GM12878 (cell line): Measurements from ENCODE around the gene LFNG. TPM values are rescaled to one million over a fixed set of nuclear protein-coding genes. Genes with fewer than 3 reads are reported as not detected.

ENCODE experiments used
- ATAC-seq: fragments of 200-7000 bp; cut with Tn5 transposase; 3 replicates; pipeline ENCODE4 v1.9.1; 2020; ENCODE audit warnings: mild to moderate bottlenecking, moderate library complexity
- BruUV-seq: library from RNA; stranded (reverse); fragments of 400-500 nt; replicated peaks from 2 replicates; lab custom pipeline; 2021; lab: Mats Ljungman, UMichigan
- CTCF ChIA-PET: fragments of 300-600 bp; sonication (Branson Sonifier 250); formaldehyde crosslinking; extraction: SDS; loops from one replicate; lab custom pipeline; 2021; ENCODE audit warnings: inconsistent platforms; lab: Yijun Ruan, JAX
- POLR2A ChIA-PET: fragments of 350-600 bp; formaldehyde crosslinking; extraction: SDS; loops from one replicate; lab custom pipeline; 2021; ENCODE audit warnings: inconsistent platforms; lab: Charles Lee
- RAD21 ChIA-PET: fragments of 300-600 bp; sonication (Branson Sonifier 250); formaldehyde crosslinking; loops from one replicate; lab custom pipeline; 2023; ENCODE audit warnings: antibody characterized with exemption; ENCODE audit not compliant: unreplicated experiment; lab: Charles Lee
- SMC1A ChIA-PET: fragments of 300-600 bp; sonication (Branson Sonifier 250); formaldehyde crosslinking; loops from one replicate; lab custom pipeline; 2023; ENCODE audit not compliant: unreplicated experiment, uncharacterized antibody; lab: Charles Lee
- DNase-seq: peaks from one replicate; pipeline ENCODE4 v3.0.0-alpha.2; 2011; ENCODE audit warnings: low read depth, low spot score
- FAIRE-seq: peaks from 3 replicates; lab custom pipeline; 2011; peaks lifted over from hg19 to GRCh38; lab: Jason Lieb, UNC
- H2AFZ ChIP-seq: 2 replicates; pipeline ENCODE4 v1.6.0; 2011; ENCODE audit warnings: low read depth, low read length, control low read depth; ENCODE audit not compliant: control insufficient read depth
- H3K27ac ChIP-seq: 2 replicates; pipeline ENCODE4 v1.5.1; 2011; ENCODE audit warnings: control low read depth; ENCODE audit not compliant: control insufficient read depth, insufficient read depth
- H3K27me3 ChIP-seq, 2 experiments: replicated peaks in 1 of 2; 2 replicates each; pipeline versions ENCODE4 v1.6.0 to v1.6.1; 2011; ENCODE audit warnings: low read length in 1 of 2; ENCODE audit not compliant: control insufficient read depth in 2 of 2, insufficient read depth in 2 of 2
- H3K36me3 ChIP-seq, 2 experiments: 2 replicates each; pipeline ENCODE4 v1.5.1; 2011; ENCODE audit warnings: low read length in 1 of 2; ENCODE audit not compliant: control insufficient read depth in 2 of 2, insufficient read depth in 2 of 2
- H3K4me1 ChIP-seq: 2 replicates; pipeline ENCODE4 v1.6.1; 2011; ENCODE audit warnings: mild to moderate bottlenecking, low read length, moderate library complexity, mixed read lengths; ENCODE audit not compliant: control insufficient read depth, insufficient read depth
- H3K4me2 ChIP-seq: 2 replicates; pipeline ENCODE4 v1.6.0; 2011; ENCODE audit warnings: control low read depth; ENCODE audit not compliant: control insufficient read depth, insufficient read depth
- H3K4me3 ChIP-seq: fragments of 200-600 bp; sonication (generic); 2 replicates; pipeline ENCODE4 v1.5.1; 2016
- H3K79me2 ChIP-seq: 2 replicates; pipeline ENCODE4 v1.6.0; 2011; ENCODE audit warnings: low read length; ENCODE audit not compliant: control insufficient read depth, insufficient read depth
- H3K9ac ChIP-seq: 2 replicates; pipeline ENCODE4 v1.8.0; 2011; ENCODE audit warnings: low read length, control low read depth, mixed read lengths; ENCODE audit not compliant: control insufficient read depth, insufficient read depth
- H3K9me3 ChIP-seq: replicated peaks from 3 replicates; pipeline ENCODE4 v1.5.1; 2011; ENCODE audit warnings: mild to moderate bottlenecking, low read length; ENCODE audit not compliant: control insufficient read depth, insufficient read depth
- H4K20me1 ChIP-seq: 2 replicates; pipeline ENCODE4 v1.6.0; 2011; ENCODE audit not compliant: control insufficient read depth, insufficient read depth
- BCL11A ChIP-seq: IDR thresholded peaks from 2 replicates; pipeline ENCODE4 v1.6.1; 2011; ENCODE audit warnings: low read depth, low read length
- FOS ChIP-seq: IDR thresholded peaks from 3 replicates; pipeline ENCODE4 v1.6.1; 2011; ENCODE audit warnings: borderline replicate concordance; ENCODE audit not compliant: insufficient read length; ENCODE audit errors: extremely low read depth
- IKZF1 ChIP-seq: fragments of 450-650 bp; conservative IDR thresholded peaks from 2 replicates; pipeline ENCODE4 v1.6.1; 2017; ENCODE audit warnings: antibody characterized with exemption, mild to moderate bottlenecking
- MEF2B ChIP-seq: fragments of 450-650 bp; IDR thresholded peaks from 2 replicates; pipeline ENCODE4 v1.6.1; 2018; ENCODE audit warnings: mild to moderate bottlenecking, moderate library complexity; ENCODE audit not compliant: partially characterized antibody, poor library complexity, severe bottlenecking
- NBN ChIP-seq: fragments of 450-650 bp; IDR thresholded peaks from 2 replicates; pipeline ENCODE4 v1.6.1; 2016
- ZNF622 ChIP-seq: fragments of 450-650 bp; IDR thresholded peaks from 2 replicates; pipeline ENCODE4 v1.6.1; 2017; ENCODE audit warnings: mild to moderate bottlenecking, inconsistent platforms
- WGBS: methylation state at CpG from one replicate; pipeline ENCODE4 v1.1.6; 2016; ENCODE audit warnings: low lambda C conversion rate; ENCODE audit not compliant: insufficient replicate concordance, insufficient coverage; ENCODE audit errors: missing lambda C conversion rate; 5-methylcytosine and 5-hydroxymethylcytosine counted together
- in situ Hi-C: fragments of 300-500 bp; cut with MboI; formaldehyde crosslinking; loops from 9 replicates; pipeline ENCODE4 v1.14.3; 2018; ENCODE audit warnings: mixed read lengths
- intact Hi-C: fragments of 100-400 bp; cut with micrococcal nuclease; formaldehyde crosslinking; loops from one replicate; pipeline ENCODE4 v1.14.2; 2022; ENCODE audit not compliant: unreplicated experiment
- polyA plus RNA-seq, 11 experiments: library from polyadenylated mRNA; depleted of rRNA in 4 of 11; unstranded in 6 of 11; stranded (reverse) in 5 of 11; fragments of >200 nt; fragmentation: Nextera tagmentation in 4 of 11; fragmentation: Illumina TruSeq in 1 of 11; extraction: Ambion mirVana in 4 of 11; extraction: Trizol in 1 of 11; gene quantifications; 1 replicate in 1 of 11; 2 replicates in 10 of 11; pipeline versions ENCODE4 v1.2.1 to v1.2.3, GENCODE V29; 2011 to 2016; ENCODE audit warnings: inconsistent platforms in 2 of 11, missing spikeins in 2 of 11, low read depth in 1 of 11
- total RNA-seq, 4 experiments: library from RNA; depleted of rRNA in 3 of 4; stranded (reverse); fragments of >200 nt in 3 of 4; fragmentation: Illumina TruSeq in 1 of 4; extraction: Trizol in 1 of 4; gene quantifications; 2 replicates each; pipeline versions ENCODE4 v1.2.1 to v1.2.3, GENCODE V29; 2013 to 2021
- TF ChIP-seq, protein P1 (sequence below): fragments of 450-650 bp; IDR thresholded peaks from 2 replicates; pipeline ENCODE4 v1.6.1; 2017; ENCODE audit warnings: mild to moderate bottlenecking, moderate library complexity

The LFNG gene
- total and polyA plus RNA-seq, 10 of the 15 experiments (the other 5 are each of a cell fraction or from before 2014, with no cell fraction given): 0.09 to 0.68 (median 0.33) TPM; not detected in 2

DNA sequence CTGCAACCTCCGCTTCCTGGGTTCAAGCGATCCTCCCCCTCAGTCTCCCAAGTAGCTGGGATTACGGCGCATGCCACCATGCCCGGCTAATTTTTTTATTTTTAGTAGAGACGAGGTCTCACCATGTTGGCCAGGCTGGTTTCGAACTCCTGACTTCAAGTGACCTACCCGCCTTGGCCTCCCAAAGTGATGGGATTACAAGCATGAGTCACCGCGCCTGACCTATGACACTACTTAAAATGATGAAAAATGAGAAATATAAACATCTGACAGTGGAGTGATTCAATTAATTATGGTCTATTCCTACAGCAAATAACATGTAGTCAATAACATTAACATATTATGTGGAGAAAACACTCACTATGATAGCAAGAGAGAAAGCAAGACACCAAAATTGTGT lies 33.5 kb downstream of the LFNG start:
- BruUV-seq: no TSS peak
- DNase-seq (no peak), FAIRE-seq (no peak), ATAC-seq (no peak)
- no peaks in the 10 kb centered on the region for H3K27me3 ChIP-seq
- ChIA-PET SMC1A (interaction anchor here (0.9 to 1.2 kb wide), 2 partner anchors 25 to 45 kb away, joined by 3 read pairs; no protein-coding TSS in a partner anchor), POLR2A (interaction anchor here (0.8 to 1.2 kb wide), 2 partner anchors 33 to 79 kb away, joined by 4 read pairs; no protein-coding TSS in a partner anchor), CTCF (interaction anchor here (0.6 to 1.2 kb wide), 4 partner anchors 13 to 166 kb away, joined by 3 to 4 read pairs (median 4); no protein-coding TSS in a partner anchor), RAD21 (interaction anchor here (1.3 kb wide), 1 partner anchor 9 kb away, joined by 3 read pairs; no protein-coding TSS in a partner anchor)
- in situ Hi-C loops (no loop called here), intact Hi-C loops (no loop called here)
- no peaks in the 10 kb centered on the region for H4K20me1 ChIP-seq
- peak overlapping the region; percentile 13; the same call in 1 of the 2 replicates for H3K4me2 ChIP-seq
- H3K79me2 ChIP-seq: peaks cover 18% of the 10 kb centered on the region
- peaks cover 7% of the 10 kb centered on the region for H3K4me1 ChIP-seq
- H3K27ac ChIP-seq: no peak overlapping the region
- H3K36me3 ChIP-seq: no peaks in the 10 kb centered on the region; a peak in 2 of 4 replicates
- H3K9me3 ChIP-seq: no peaks in the 10 kb centered on the region
- H3K4me3 ChIP-seq: no peak overlapping the region
- H2AFZ ChIP-seq: no peak overlapping the region
- TF ChIP-seq FOS (no peak), IKZF1 (no peak), NBN (no peak), ZNF622 (no peak), MEF2B (no peak), BCL11A (no peak)
- TF ChIP-seq, protein P1, sequence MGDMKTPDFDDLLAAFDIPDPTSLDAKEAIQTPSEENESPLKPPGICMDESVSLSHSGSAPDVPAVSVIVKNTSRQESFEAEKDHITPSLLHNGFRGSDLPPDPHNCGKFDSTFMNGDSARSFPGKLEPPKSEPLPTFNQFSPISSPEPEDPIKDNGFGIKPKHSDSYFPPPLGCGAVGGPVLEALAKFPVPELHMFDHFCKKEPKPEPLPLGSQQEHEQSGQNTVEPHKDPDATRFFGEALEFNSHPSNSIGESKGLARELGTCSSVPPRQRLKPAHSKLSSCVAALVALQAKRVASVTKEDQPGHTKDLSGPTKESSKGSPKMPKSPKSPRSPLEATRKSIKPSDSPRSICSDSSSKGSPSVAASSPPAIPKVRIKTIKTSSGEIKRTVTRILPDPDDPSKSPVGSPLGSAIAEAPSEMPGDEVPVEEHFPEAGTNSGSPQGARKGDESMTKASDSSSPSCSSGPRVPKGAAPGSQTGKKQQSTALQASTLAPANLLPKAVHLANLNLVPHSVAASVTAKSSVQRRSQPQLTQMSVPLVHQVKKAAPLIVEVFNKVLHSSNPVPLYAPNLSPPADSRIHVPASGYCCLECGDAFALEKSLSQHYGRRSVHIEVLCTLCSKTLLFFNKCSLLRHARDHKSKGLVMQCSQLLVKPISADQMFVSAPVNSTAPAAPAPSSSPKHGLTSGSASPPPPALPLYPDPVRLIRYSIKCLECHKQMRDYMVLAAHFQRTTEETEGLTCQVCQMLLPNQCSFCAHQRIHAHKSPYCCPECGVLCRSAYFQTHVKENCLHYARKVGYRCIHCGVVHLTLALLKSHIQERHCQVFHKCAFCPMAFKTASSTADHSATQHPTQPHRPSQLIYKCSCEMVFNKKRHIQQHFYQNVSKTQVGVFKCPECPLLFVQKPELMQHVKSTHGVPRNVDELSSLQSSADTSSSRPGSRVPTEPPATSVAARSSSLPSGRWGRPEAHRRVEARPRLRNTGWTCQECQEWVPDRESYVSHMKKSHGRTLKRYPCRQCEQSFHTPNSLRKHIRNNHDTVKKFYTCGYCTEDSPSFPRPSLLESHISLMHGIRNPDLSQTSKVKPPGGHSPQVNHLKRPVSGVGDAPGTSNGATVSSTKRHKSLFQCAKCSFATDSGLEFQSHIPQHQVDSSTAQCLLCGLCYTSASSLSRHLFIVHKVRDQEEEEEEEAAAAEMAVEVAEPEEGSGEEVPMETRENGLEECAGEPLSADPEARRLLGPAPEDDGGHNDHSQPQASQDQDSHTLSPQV: no peak
- over 99% methylated on average over 10 of the region's 10 CpGs for WGBS
- H3K9ac ChIP-seq: no peak overlapping the region
